H1 (cell line): ENCODE results near the gene ID1. TPM values are rescaled to one million over a fixed set of nuclear protein-coding genes. Genes with fewer than 3 reads are reported as not detected.
A peak's percentile ranks its signal among the peaks of the same experiment; 100 is the strongest.

ENCODE experiments used
- BACH1 ChIP-seq: IDR thresholded peaks from 2 replicates; pipeline ENCODE4 v1.6.1; 2012; ENCODE audit warnings: low read length, improper control_type of control experiment
- CBX8 ChIP-seq: fragments of 300-800, 300-1000 bp; sonication (generic); IDR thresholded peaks from 2 replicates; pipeline ENCODE4 v1.7.1; 2016; ENCODE audit warnings: low read depth, low read length, borderline replicate concordance
- CHD2 ChIP-seq: IDR thresholded peaks from 2 replicates; pipeline ENCODE4 v1.6.1; 2012; ENCODE audit warnings: low read length, improper control_type of control experiment
- GABPA ChIP-seq: IDR thresholded peaks from 2 replicates; pipeline ENCODE4 v1.6.1; 2011; ENCODE audit warnings: mild to moderate bottlenecking, low read length, moderate library complexity, borderline replicate concordance; ENCODE audit not compliant: insufficient read depth
- KDM4A ChIP-seq: IDR thresholded peaks from one replicate; pipeline ENCODE4 v1.7.1; 2012; ENCODE audit warnings: low read depth, mild to moderate bottlenecking, moderate library complexity, low read length, inconsistent platforms; ENCODE audit not compliant: severe bottlenecking
- POLR2AphosphoS5 ChIP-seq: IDR thresholded peaks from 2 replicates; pipeline ENCODE4 v1.6.1; 2011; ENCODE audit warnings: low read depth, low read length
- RAD21 ChIP-seq, 2 experiments: IDR thresholded peaks in 1 of 2; conservative IDR thresholded peaks in 1 of 2; 2 replicates each; pipeline ENCODE4 v1.6.1; 2011; ENCODE audit warnings: low read depth in 2 of 2, low read length in 2 of 2, improper control_type of control experiment in 1 of 2, inconsistent platforms in 1 of 2, mild to moderate bottlenecking in 1 of 2, moderate library complexity in 1 of 2
- SUZ12 ChIP-seq: fragments of 200-600 bp; sonication (generic); IDR thresholded peaks from 2 replicates; pipeline ENCODE4 v1.6.1; 2012; ENCODE audit warnings: mild to moderate bottlenecking, inconsistent platforms, low read length, moderate library complexity, mixed read lengths
- TAF1 ChIP-seq: IDR thresholded peaks from 2 replicates; pipeline ENCODE4 v1.6.1; 2011; ENCODE audit warnings: mild to moderate bottlenecking, low read depth, low read length
- TBP ChIP-seq: IDR thresholded peaks from 2 replicates; pipeline ENCODE4 v1.6.1; 2011; ENCODE audit warnings: low read depth, low read length, improper control_type of control experiment
- polyA plus RNA-seq, 7 experiments: library from polyadenylated mRNA; depleted of rRNA in 3 of 7; stranded (reverse) in 5 of 7; unstranded in 2 of 7; fragments of >200 nt in 5 of 7; fragments of 200-250 nt in 2 of 7; gene quantifications; 1 replicate in 5 of 7; 2 replicates in 1 of 7; 4 replicates in 1 of 7; pipeline versions ENCODE4 v1.2.1 to v1.2.3, GENCODE V29; 2011 to 2013; ENCODE audit warnings: missing spikeins in 2 of 7, mixed read lengths in 2 of 7
- total RNA-seq: library from RNA; stranded (reverse); fragmentation: NEBNext Ultra II Directional; extraction: Animal tissue kit (Norgen Biotek cat#: 25700); gene quantifications from 2 replicates; pipeline ENCODE4 v1.2.1, GENCODE V29; 2021
- TF ChIP-seq, protein P1 (sequence below): fragments of 300-600 bp; sonication (generic); IDR thresholded peaks from 2 replicates; pipeline ENCODE4 v1.7.1; 2012; ENCODE audit warnings: low read length, moderate library complexity, mild to moderate bottlenecking, inconsistent platforms; ENCODE audit not compliant: insufficient replicate concordance

ID1 gene
- total and polyA plus RNA-seq, 2 of the 8 experiments (the other 6 are each of a cell fraction or from before 2014, with no cell fraction given), result 120 to 357 TPM

DNA sequence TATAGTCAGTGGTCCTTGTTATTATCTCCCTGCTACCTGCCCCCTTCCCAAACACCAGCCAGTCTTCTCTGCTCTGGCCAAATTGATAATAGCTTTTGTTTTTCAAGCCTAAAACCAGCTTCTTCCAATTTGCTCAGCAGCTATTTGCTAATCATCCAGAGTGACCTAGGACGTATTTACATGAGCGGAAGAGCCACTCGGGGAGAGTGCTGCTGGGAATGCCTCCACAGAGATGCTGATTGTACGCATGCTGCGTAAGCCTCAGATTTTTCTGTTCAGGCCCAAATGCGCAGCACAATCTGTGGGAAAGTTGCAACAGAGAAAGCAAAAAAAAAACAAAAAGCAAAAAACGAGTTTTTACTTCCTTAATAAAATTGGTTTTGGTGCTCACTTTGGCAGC lies 24.4 kb upstream of the ID1 start (continued):
- TF ChIP-seq, protein P1, sequence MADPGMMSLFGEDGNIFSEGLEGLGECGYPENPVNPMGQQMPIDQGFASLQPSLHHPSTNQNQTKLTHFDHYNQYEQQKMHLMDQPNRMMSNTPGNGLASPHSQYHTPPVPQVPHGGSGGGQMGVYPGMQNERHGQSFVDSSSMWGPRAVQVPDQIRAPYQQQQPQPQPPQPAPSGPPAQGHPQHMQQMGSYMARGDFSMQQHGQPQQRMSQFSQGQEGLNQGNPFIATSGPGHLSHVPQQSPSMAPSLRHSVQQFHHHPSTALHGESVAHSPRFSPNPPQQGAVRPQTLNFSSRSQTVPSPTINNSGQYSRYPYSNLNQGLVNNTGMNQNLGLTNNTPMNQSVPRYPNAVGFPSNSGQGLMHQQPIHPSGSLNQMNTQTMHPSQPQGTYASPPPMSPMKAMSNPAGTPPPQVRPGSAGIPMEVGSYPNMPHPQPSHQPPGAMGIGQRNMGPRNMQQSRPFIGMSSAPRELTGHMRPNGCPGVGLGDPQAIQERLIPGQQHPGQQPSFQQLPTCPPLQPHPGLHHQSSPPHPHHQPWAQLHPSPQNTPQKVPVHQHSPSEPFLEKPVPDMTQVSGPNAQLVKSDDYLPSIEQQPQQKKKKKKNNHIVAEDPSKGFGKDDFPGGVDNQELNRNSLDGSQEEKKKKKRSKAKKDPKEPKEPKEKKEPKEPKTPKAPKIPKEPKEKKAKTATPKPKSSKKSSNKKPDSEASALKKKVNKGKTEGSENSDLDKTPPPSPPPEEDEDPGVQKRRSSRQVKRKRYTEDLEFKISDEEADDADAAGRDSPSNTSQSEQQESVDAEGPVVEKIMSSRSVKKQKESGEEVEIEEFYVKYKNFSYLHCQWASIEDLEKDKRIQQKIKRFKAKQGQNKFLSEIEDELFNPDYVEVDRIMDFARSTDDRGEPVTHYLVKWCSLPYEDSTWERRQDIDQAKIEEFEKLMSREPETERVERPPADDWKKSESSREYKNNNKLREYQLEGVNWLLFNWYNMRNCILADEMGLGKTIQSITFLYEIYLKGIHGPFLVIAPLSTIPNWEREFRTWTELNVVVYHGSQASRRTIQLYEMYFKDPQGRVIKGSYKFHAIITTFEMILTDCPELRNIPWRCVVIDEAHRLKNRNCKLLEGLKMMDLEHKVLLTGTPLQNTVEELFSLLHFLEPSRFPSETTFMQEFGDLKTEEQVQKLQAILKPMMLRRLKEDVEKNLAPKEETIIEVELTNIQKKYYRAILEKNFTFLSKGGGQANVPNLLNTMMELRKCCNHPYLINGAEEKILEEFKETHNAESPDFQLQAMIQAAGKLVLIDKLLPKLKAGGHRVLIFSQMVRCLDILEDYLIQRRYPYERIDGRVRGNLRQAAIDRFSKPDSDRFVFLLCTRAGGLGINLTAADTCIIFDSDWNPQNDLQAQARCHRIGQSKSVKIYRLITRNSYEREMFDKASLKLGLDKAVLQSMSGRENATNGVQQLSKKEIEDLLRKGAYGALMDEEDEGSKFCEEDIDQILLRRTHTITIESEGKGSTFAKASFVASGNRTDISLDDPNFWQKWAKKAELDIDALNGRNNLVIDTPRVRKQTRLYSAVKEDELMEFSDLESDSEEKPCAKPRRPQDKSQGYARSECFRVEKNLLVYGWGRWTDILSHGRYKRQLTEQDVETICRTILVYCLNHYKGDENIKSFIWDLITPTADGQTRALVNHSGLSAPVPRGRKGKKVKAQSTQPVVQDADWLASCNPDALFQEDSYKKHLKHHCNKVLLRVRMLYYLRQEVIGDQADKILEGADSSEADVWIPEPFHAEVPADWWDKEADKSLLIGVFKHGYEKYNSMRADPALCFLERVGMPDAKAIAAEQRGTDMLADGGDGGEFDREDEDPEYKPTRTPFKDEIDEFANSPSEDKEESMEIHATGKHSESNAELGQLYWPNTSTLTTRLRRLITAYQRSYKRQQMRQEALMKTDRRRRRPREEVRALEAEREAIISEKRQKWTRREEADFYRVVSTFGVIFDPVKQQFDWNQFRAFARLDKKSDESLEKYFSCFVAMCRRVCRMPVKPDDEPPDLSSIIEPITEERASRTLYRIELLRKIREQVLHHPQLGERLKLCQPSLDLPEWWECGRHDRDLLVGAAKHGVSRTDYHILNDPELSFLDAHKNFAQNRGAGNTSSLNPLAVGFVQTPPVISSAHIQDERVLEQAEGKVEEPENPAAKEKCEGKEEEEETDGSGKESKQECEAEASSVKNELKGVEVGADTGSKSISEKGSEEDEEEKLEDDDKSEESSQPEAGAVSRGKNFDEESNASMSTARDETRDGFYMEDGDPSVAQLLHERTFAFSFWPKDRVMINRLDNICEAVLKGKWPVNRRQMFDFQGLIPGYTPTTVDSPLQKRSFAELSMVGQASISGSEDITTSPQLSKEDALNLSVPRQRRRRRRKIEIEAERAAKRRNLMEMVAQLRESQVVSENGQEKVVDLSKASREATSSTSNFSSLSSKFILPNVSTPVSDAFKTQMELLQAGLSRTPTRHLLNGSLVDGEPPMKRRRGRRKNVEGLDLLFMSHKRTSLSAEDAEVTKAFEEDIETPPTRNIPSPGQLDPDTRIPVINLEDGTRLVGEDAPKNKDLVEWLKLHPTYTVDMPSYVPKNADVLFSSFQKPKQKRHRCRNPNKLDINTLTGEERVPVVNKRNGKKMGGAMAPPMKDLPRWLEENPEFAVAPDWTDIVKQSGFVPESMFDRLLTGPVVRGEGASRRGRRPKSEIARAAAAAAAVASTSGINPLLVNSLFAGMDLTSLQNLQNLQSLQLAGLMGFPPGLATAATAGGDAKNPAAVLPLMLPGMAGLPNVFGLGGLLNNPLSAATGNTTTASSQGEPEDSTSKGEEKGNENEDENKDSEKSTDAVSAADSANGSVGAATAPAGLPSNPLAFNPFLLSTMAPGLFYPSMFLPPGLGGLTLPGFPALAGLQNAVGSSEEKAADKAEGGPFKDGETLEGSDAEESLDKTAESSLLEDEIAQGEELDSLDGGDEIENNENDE, result peak; percentile 34
- TF ChIP-seq RAD21 (IDR thresholded peaks at IDR 0.05 in 1 of 2, conservative IDR thresholded peaks at IDR 0.05 in 1 of 2; ENCODE audit: low read depth in 2 of 2, low read length in 2 of 2) (no peak), CBX8 (no peak), POLR2AphosphoS5 (no peak), TAF1 (0 out of 2 replicates have a peak, but pooled peaks have one; percentile 20), BACH1 (0 out of 2 replicates have a peak, but pooled peaks have one; percentile 21), KDM4A (no peak), GABPA (no peak), TBP (no peak), CHD2 (no peak), SUZ12 (no peak)
